K562 (cell line): ENCODE measurements around the gene GIMAP8. TPM values are rescaled to one million over a fixed set of nuclear protein-coding genes. Genes with fewer than 3 reads are reported as not detected.

Experiments used
- ATAC-seq: fragments of 200-7000 bp; cut with Tn5 transposase; 3 replicates; pipeline ENCODE4 v1.9.1; 2020; ENCODE audit warnings: moderate library complexity
- BruUV-seq: library from RNA; stranded (reverse); fragments of 400-500 nt; replicated peaks from 2 replicates; lab custom pipeline; 2021; lab: Mats Ljungman, UMichigan
- CTCF ChIA-PET: fragments of 300-600 bp; formaldehyde crosslinking; extraction: SDS; loops from one replicate; lab custom pipeline; 2021; ENCODE audit warnings: low intra/inter-chr PET ratio; lab: Yijun Ruan, JAX
- POLR2A ChIA-PET: fragments of 300-600, 350-650 bp; sonication (Branson Sonifier 250); formaldehyde crosslinking; extraction: SDS; loops from one replicate; lab custom pipeline; 2021; ENCODE audit warnings: antibody characterized with exemption, inconsistent platforms; lab: Yijun Ruan, JAX
- DNase-seq, 4 experiments: peaks; one replicate each; pipeline versions ENCODE4 v3.0.0 to v3.0.0-alpha.2; 2011 to 2018; ENCODE audit warnings: low spot score in 3 of 4, mixed read lengths in 3 of 4; ENCODE audit errors: extremely low read depth in 1 of 4
- FAIRE-seq: peaks from 2 replicates; lab custom pipeline; 2011; peaks lifted over from hg19 to GRCh38; lab: Jason Lieb, UNC
- H2AFZ ChIP-seq: 2 replicates; pipeline ENCODE4 v1.6.0; 2011; ENCODE audit warnings: low read depth, low read length, control low read depth, inconsistent platforms
- H3K27ac ChIP-seq: fragments of 200-600 bp; 3 replicates; pipeline ENCODE4 v1.8.0; 2011; ENCODE audit warnings: low read depth, mild to moderate bottlenecking, control low read depth, inconsistent platforms, low read length, moderate library complexity, mixed read lengths; ENCODE audit errors: extremely low read depth
- H3K27me3 ChIP-seq, 2 experiments: fragments of 300-600 bp in 1 of 2; 2 replicates in 1 of 2; 3 replicates in 1 of 2; pipeline versions ENCODE4 v1.6.0 to v1.8.0; 2011; ENCODE audit warnings: inconsistent platforms in 2 of 2, low read length in 2 of 2, mild to moderate bottlenecking in 1 of 2, mixed read lengths in 1 of 2, moderate library complexity in 1 of 2; ENCODE audit not compliant: control insufficient read depth in 2 of 2, insufficient read depth in 2 of 2
- H3K36me3 ChIP-seq: fragments of 300-600 bp; 3 replicates; pipeline ENCODE4 v1.8.0; 2011; ENCODE audit warnings: mild to moderate bottlenecking, low read length, inconsistent platforms; ENCODE audit not compliant: control insufficient read depth, insufficient read depth
- H3K4me1 ChIP-seq, 2 experiments: fragments of 200-600 bp in 1 of 2; replicated peaks in 1 of 2; 2 replicates in 1 of 2; 3 replicates in 1 of 2; pipeline versions ENCODE4 v1.5.1 to v1.8.0; 2011; ENCODE audit warnings: inconsistent platforms in 2 of 2, low read length in 2 of 2, mild to moderate bottlenecking in 1 of 2, mixed read lengths in 1 of 2, moderate library complexity in 1 of 2; ENCODE audit not compliant: control insufficient read depth in 2 of 2, insufficient read depth in 2 of 2
- H3K4me2 ChIP-seq: 2 replicates; pipeline ENCODE4 v1.6.1; 2011; ENCODE audit warnings: low read length, control low read depth, inconsistent platforms, mixed read lengths; ENCODE audit not compliant: insufficient read depth
- H3K4me3 ChIP-seq: fragments of 200-600 bp; sonication (generic), shearing (Covaris generic); 2 replicates; pipeline ENCODE4 v1.5.1; 2016; ENCODE audit warnings: control low read depth, inconsistent platforms
- H3K79me2 ChIP-seq: fragments of 200-600 bp; 3 replicates; pipeline ENCODE4 v1.8.0; 2011; ENCODE audit warnings: low read length, inconsistent platforms; ENCODE audit not compliant: control insufficient read depth, insufficient read depth
- H3K9ac ChIP-seq, 2 experiments: 2 replicates each; pipeline versions ENCODE4 v1.6.0 to v1.6.1; 2011; ENCODE audit warnings: low read depth in 2 of 2, low read length in 2 of 2, control low read depth in 1 of 2, inconsistent platforms in 1 of 2, mild to moderate bottlenecking in 1 of 2, mixed read lengths in 1 of 2; ENCODE audit not compliant: insufficient read depth in 1 of 2
- H3K9me1 ChIP-seq: one replicate; pipeline ENCODE4 v1.6.0; 2011; ENCODE audit warnings: inconsistent platforms, mild to moderate bottlenecking, low read length, moderate library complexity; ENCODE audit not compliant: control insufficient read depth, insufficient read depth
- H3K9me3 ChIP-seq: replicated peaks from 2 replicates; pipeline ENCODE4 v1.5.1; 2011; ENCODE audit warnings: low read depth, low read length, inconsistent platforms; ENCODE audit not compliant: control insufficient read depth, insufficient read depth
- H4K20me1 ChIP-seq: replicated peaks from 2 replicates; pipeline ENCODE4 v1.6.1; 2011; ENCODE audit warnings: low read length, inconsistent platforms, mixed read lengths; ENCODE audit not compliant: control insufficient read depth, insufficient read depth
- CBX5 ChIP-seq: IDR thresholded peaks from 2 replicates; pipeline ENCODE4 v1.6.1; 2014; ENCODE audit warnings: low read depth, borderline replicate concordance
- EGR1 ChIP-seq: fragments of 450-650 bp; conservative IDR thresholded peaks from 2 replicates; pipeline ENCODE4 v1.6.1; 2017; ENCODE audit warnings: mild to moderate bottlenecking
- EHMT2 ChIP-seq: fragments of 450-650 bp; IDR thresholded peaks from 2 replicates; pipeline ENCODE4 v1.6.1; 2018; ENCODE audit warnings: antibody characterized with exemption
- ID3 ChIP-seq, 2 experiments: fragments of 250-450 bp in 1 of 2; fragments of 450-650 bp in 1 of 2; sonication (Bioruptor Pico) in 1 of 2; IDR thresholded peaks; 2 replicates each; pipeline versions ENCODE4 v1.6.1 to v1.8.0; 2016 to 2021; ENCODE audit warnings: mild to moderate bottlenecking in 2 of 2, moderate library complexity in 2 of 2, missing compliant biosample characterization in 1 of 2, missing genetic modification characterization in 1 of 2
- MEIS2 ChIP-seq: fragments of 450-650 bp; IDR thresholded peaks from 2 replicates; pipeline ENCODE4 v1.6.1; 2014; ENCODE audit warnings: mild to moderate bottlenecking; ENCODE audit not compliant: partially characterized antibody
- MLX ChIP-seq, 2 experiments: fragments of 450-650 bp in 1 of 2; sonication (generic) in 1 of 2; formaldehyde crosslinking; conservative IDR thresholded peaks; 2 replicates each; pipeline versions ENCODE4 v1.4.0 to v1.8.1; 2020 to 2022; ENCODE audit warnings: mild to moderate bottlenecking in 1 of 2, missing genetic modification reagents in 1 of 2
- MNT ChIP-seq, 2 experiments: fragments of 450-650 bp; conservative IDR thresholded peaks; 2 replicates each; pipeline ENCODE4 v1.6.1; 2017; ENCODE audit warnings: mild to moderate bottlenecking in 2 of 2, moderate library complexity in 2 of 2
- NRF1 ChIP-seq, 2 experiments: fragments of 450-650 bp; IDR thresholded peaks in 1 of 2; conservative IDR thresholded peaks in 1 of 2; 2 replicates each; pipeline ENCODE4 v1.6.1; 2014; ENCODE audit warnings: mild to moderate bottlenecking in 2 of 2
- RFX5 ChIP-seq: IDR thresholded peaks from 2 replicates; pipeline ENCODE4 v1.6.1; 2011; ENCODE audit warnings: low read depth, mild to moderate bottlenecking, improper control_type of control experiment, low read length
- SAP30 ChIP-seq: fragments of 200-600 bp; sonication (generic); IDR thresholded peaks from 2 replicates; pipeline ENCODE4 v1.6.1; 2012; ENCODE audit warnings: borderline replicate concordance, low read depth, mild to moderate bottlenecking, moderate library complexity, low read length, control low read depth, inconsistent platforms; ENCODE audit not compliant: insufficient read depth, poor library complexity, severe bottlenecking
- SRF ChIP-seq, 2 experiments: fragments of 250-450, 450-650 bp in 1 of 2; sonication (Bioruptor Pico) in 1 of 2; sonication (generic) in 1 of 2; formaldehyde crosslinking; IDR thresholded peaks; 2 replicates each; pipeline versions ENCODE4 v1.5.0 to v1.5.1; 2020 to 2022; ENCODE audit warnings: mild to moderate bottlenecking in 1 of 2, missing genetic modification reagents in 1 of 2
- TCF7L2 ChIP-seq: fragments of 150-350 bp; IDR thresholded peaks from 2 replicates; pipeline ENCODE4 v1.6.1; 2016; ENCODE audit warnings: low read depth, mild to moderate bottlenecking, low read length, moderate library complexity
- ZBTB1 ChIP-seq: sonication (generic); formaldehyde crosslinking; IDR thresholded peaks from 2 replicates; pipeline ENCODE4 v1.8.1; 2023; ENCODE audit warnings: missing genetic modification reagents, low read depth, mild to moderate bottlenecking, borderline replicate concordance
- ZNF512 ChIP-seq: IDR thresholded peaks from 2 replicates; pipeline ENCODE4 v1.6.1; 2016; ENCODE audit warnings: missing genetic modification characterization, missing compliant biosample characterization
- WGBS: fragments of 100-300 bp; shearing (Covaris generic); methylation state at CpG from one replicate; pipeline ENCODE4 v1.1.6; 2016; ENCODE audit warnings: low coverage, mixed read lengths; ENCODE audit not compliant: insufficient coverage; ENCODE audit errors: missing lambda C conversion rate; 5-methylcytosine and 5-hydroxymethylcytosine counted together
- in situ Hi-C: fragments of 300-500 bp; cut with MboI; formaldehyde crosslinking; loops from 4 replicates; pipeline ENCODE4 v1.15.0; 2018; ENCODE audit warnings: inconsistent platforms, mixed read lengths
- intact Hi-C: fragments of 100-400 bp; cut with micrococcal nuclease; formaldehyde crosslinking; loops from 2 replicates; pipeline ENCODE4 v1.14.2; 2022
- polyA plus RNA-seq, 8 experiments: library from polyadenylated mRNA; depleted of rRNA in 4 of 8; stranded (reverse) in 5 of 8; unstranded in 3 of 8; fragments of >200 nt; fragmentation: Nextera tagmentation in 2 of 8; fragmentation: Illumina TruSeq in 1 of 8; extraction: Ambion mirVana in 2 of 8; extraction: Trizol in 1 of 8; gene quantifications; 2 replicates each; pipeline versions ENCODE4 v1.2.1 to v1.2.3, GENCODE V29; 2011 to 2014; ENCODE audit warnings: inconsistent platforms in 1 of 8, missing spikeins in 1 of 8
- total RNA-seq, 7 experiments: library from RNA; depleted of rRNA in 6 of 7; stranded (reverse); fragments of >200 nt in 6 of 7; fragmentation: Illumina TruSeq in 2 of 7; extraction: Trizol in 2 of 7; gene quantifications; 2 replicates each; pipeline versions ENCODE4 v1.2.1 to v1.2.3, GENCODE V29; 2011 to 2021; ENCODE audit warnings: low replicate concordance in 1 of 7

The GIMAP8 gene
- total and polyA plus RNA-seq, 9 of the 15 experiments (the other 6 are each of a cell fraction or from before 2014, with no cell fraction given), result not detected

GRCh38 chr7:150404805-150405583, 45.4 kb upstream of the GIMAP8 start:
- peak overlapping the region; percentile 93 for H2AFZ ChIP-seq
- H3K27me3 ChIP-seq, result no peaks in the 10 kb centered on the region
- DNase-seq (peak; percentile 96 to 98 (median 97)), ATAC-seq (peak; percentile 87), FAIRE-seq (peak; percentile 71)
- H4K20me1 ChIP-seq, result no peaks in the 10 kb centered on the region
- peak overlapping the region; percentile 65 for H3K4me3 ChIP-seq
- in situ Hi-C loops, result no loop called here
- ChIA-PET POLR2A (interaction anchor here (0.6 to 1.7 kb wide), 15 partner anchors 9 to 87 kb away, joined by 3 to 10 read pairs (median 4); partner anchors contain the start of gene REPIN1), CTCF (interaction anchor here (0.6 to 0.9 kb wide), 3 partner anchors 14 to 870 kb away, joined by 3 read pairs; no protein-coding TSS in a partner anchor)
- WGBS, result under 1% methylated on average over 86 of the region's 86 CpGs
- peaks cover 3% of the 10 kb centered on the region for H3K9me1 ChIP-seq
- H3K79me2 ChIP-seq, result peaks cover 23% of the 10 kb centered on the region; the same call in 2 of the 3 replicates
- BruUV-seq, result no TSS peak
- peak overlapping the region; percentile 95 for H3K27ac ChIP-seq
- intact Hi-C loops, result loop anchor here (2.0 kb wide), 1 partner anchor 26 kb away; the partner anchor contains the start of gene ZNF775
- peaks cover 8% of the 10 kb centered on the region; the same call in 1 of the 3 replicates for H3K36me3 ChIP-seq
- peak overlapping the region; percentile 82 for H3K4me2 ChIP-seq
- peak overlapping the region; percentile 91 to 94 for H3K9ac ChIP-seq
- peaks cover 55 to 77% of the 10 kb centered on the region in 2 experiments for H3K4me1 ChIP-seq
- no peaks in the 10 kb centered on the region for H3K9me3 ChIP-seq
- no peak for TF ChIP-seq ID3 (CRISPR knock-in tag; IDR thresholded peaks at IDR 0.05)
- TF ChIP-seq ID3 (tag; IDR thresholded peaks at IDR 0.05), result peak; percentile 93
- TF ChIP-seq TCF7L2, result no peak; the same call in 1 of the 2 replicates
- TF ChIP-seq RFX5, result no peak
- TF ChIP-seq ZBTB1 (CRISPR knock-in tag), result no peak; the same call in 1 of the 2 replicates
- peak; percentile 84 to 95 for TF ChIP-seq MNT (conservative IDR thresholded peaks at IDR 0.05)
- TF ChIP-seq CBX5, result no peak
- TF ChIP-seq ZNF512 (tag), result no peak
- TF ChIP-seq MEIS2, result no peak
- peak; percentile 90 to 91 for TF ChIP-seq NRF1 (conservative IDR thresholded peaks at IDR 0.05 in 1 of 2, IDR thresholded peaks at IDR 0.05 in 1 of 2)
- no peak for TF ChIP-seq EHMT2
- TF ChIP-seq MLX (CRISPR knock-in tag; conservative IDR thresholded peaks at IDR 0.05), result no peak
- peak; percentile 84 for TF ChIP-seq EGR1
- peak; percentile 66 for TF ChIP-seq SAP30
- peak; percentile 9 to 23; a peak in 1 of 4 replicates for TF ChIP-seq SRF (CRISPR knock-in tag; IDR thresholded peaks at IDR 0.05)
